HG03439 (cell line): ENCODE data around the gene RNF8.
"Not testable (repeated sequence)": the region's sequence is repeated elsewhere in the genome, so short reads cannot be mapped to it uniquely, and the experiment has no call there.

Source experiments
- ATAC-seq: cut with Tn5 transposase; IDR thresholded peaks from one replicate; pipeline ENCODE4 v1.9.1; 2021; ENCODE audit warnings: mild to moderate bottlenecking, moderate library complexity; ENCODE audit not compliant: unreplicated experiment

RNF8 gene

GRCh38 chr6:37442416-37443215 is 88.8 kb downstream of the RNF8 start:
- no peak for ATAC-seq

GRCh38 chr6:37443216-37443542 is 89.4 kb downstream of the RNF8 start:
- not testable (repeated sequence) for ATAC-seq
